GM12878 (cell line): Measurements from ENCODE around the gene NUAK2. TPM values are rescaled to one million over a fixed set of nuclear protein-coding genes. Genes with fewer than 3 reads are reported as not detected.

Source experiments
- ATF2 ChIP-seq: IDR thresholded peaks from 2 replicates; pipeline ENCODE4 v1.6.1; 2012; ENCODE audit warnings: low read length, inconsistent platforms
- ATF3 ChIP-seq: IDR thresholded peaks from 2 replicates; pipeline ENCODE4 v1.6.1; 2011; ENCODE audit warnings: low read depth, mild to moderate bottlenecking, low read length, moderate library complexity, borderline replicate concordance; ENCODE audit errors: extremely low read depth
- CEBPB ChIP-seq, 2 experiments: fragments of 150-350 bp in 1 of 2; IDR thresholded peaks; 2 replicates each; pipeline ENCODE4 v1.6.1; 2012 to 2014; ENCODE audit warnings: low read depth in 2 of 2, low read length in 2 of 2, borderline replicate concordance in 1 of 2, inconsistent platforms in 1 of 2
- KLF5 ChIP-seq: fragments of 450-650 bp; IDR thresholded peaks from 2 replicates; pipeline ENCODE4 v1.6.1; 2014; ENCODE audit warnings: mild to moderate bottlenecking; ENCODE audit not compliant: partially characterized antibody
- NRF1 ChIP-seq: conservative IDR thresholded peaks from 2 replicates; pipeline ENCODE4 v1.6.1; 2011; ENCODE audit warnings: mild to moderate bottlenecking, low read depth, low read length, improper control_type of control experiment
- PAX8 ChIP-seq: fragments of 450-650 bp; IDR thresholded peaks from 2 replicates; pipeline ENCODE4 v1.6.1; 2017; ENCODE audit warnings: mild to moderate bottlenecking, moderate library complexity
- POLR2A ChIP-seq: IDR thresholded peaks from 2 replicates; pipeline ENCODE4 v1.6.1; 2011; ENCODE audit warnings: low read depth, mild to moderate bottlenecking, low read length
- POLR2AphosphoS5 ChIP-seq: IDR thresholded peaks from 2 replicates; pipeline ENCODE4 v1.6.1; 2011; ENCODE audit warnings: mild to moderate bottlenecking, low read length, inconsistent platforms
- RAD51 ChIP-seq: fragments of 450-650 bp; IDR thresholded peaks from 2 replicates; pipeline ENCODE4 v1.6.1; 2016; ENCODE audit warnings: moderate library complexity, mild to moderate bottlenecking, inconsistent platforms
- RCOR1 ChIP-seq: conservative IDR thresholded peaks from 2 replicates; pipeline ENCODE4 v1.6.1; 2012; ENCODE audit warnings: low read depth, low read length, improper control_type of control experiment
- RELA ChIP-seq: fragments of 450-650 bp; IDR thresholded peaks from 2 replicates; pipeline ENCODE4 v1.8.0; 2014; ENCODE audit warnings: borderline replicate concordance; ENCODE audit not compliant: partially characterized antibody
- RFX5 ChIP-seq: IDR thresholded peaks from 2 replicates; pipeline ENCODE4 v1.6.1; 2011; ENCODE audit warnings: low read depth, low read length, improper control_type of control experiment
- RUNX3 ChIP-seq: IDR thresholded peaks from 2 replicates; pipeline ENCODE4 v1.6.1; 2012; ENCODE audit warnings: low read length, inconsistent platforms
- SREBF1 ChIP-seq: IDR thresholded peaks from 2 replicates; pipeline ENCODE4 v1.6.1; 2012; ENCODE audit warnings: mild to moderate bottlenecking, low read length
- USF1 ChIP-seq: IDR thresholded peaks from 2 replicates; pipeline ENCODE4 v1.6.1; 2011; ENCODE audit warnings: borderline replicate concordance, low read depth, mild to moderate bottlenecking, moderate library complexity, mixed read lengths, low read length; ENCODE audit not compliant: insufficient read depth; ENCODE audit errors: extremely low read length
- ZNF384 ChIP-seq: IDR thresholded peaks from 2 replicates; pipeline ENCODE4 v1.6.1; 2012; ENCODE audit warnings: low read depth, mild to moderate bottlenecking, low read length, improper control_type of control experiment, borderline replicate concordance
- polyA plus RNA-seq, 11 experiments: library from polyadenylated mRNA; depleted of rRNA in 4 of 11; unstranded in 6 of 11; stranded (reverse) in 5 of 11; fragments of >200 nt; fragmentation: Nextera tagmentation in 4 of 11; fragmentation: Illumina TruSeq in 1 of 11; extraction: Ambion mirVana in 4 of 11; extraction: Trizol in 1 of 11; gene quantifications; 1 replicate in 1 of 11; 2 replicates in 10 of 11; pipeline versions ENCODE4 v1.2.1 to v1.2.3, GENCODE V29; 2011 to 2016; ENCODE audit warnings: inconsistent platforms in 2 of 11, missing spikeins in 2 of 11, low read depth in 1 of 11
- total RNA-seq, 4 experiments: library from RNA; depleted of rRNA in 3 of 4; stranded (reverse); fragments of >200 nt in 3 of 4; fragmentation: Illumina TruSeq in 1 of 4; extraction: Trizol in 1 of 4; gene quantifications; 2 replicates each; pipeline versions ENCODE4 v1.2.1 to v1.2.3, GENCODE V29; 2013 to 2021
- TF ChIP-seq, protein P1 (sequence below): IDR thresholded peaks from 2 replicates; pipeline ENCODE4 v1.6.1; 2012; ENCODE audit warnings: improper control_type of control experiment, low read depth, low read length; ENCODE audit not compliant: insufficient replicate concordance
- TF ChIP-seq, protein P2 (sequence below): IDR thresholded peaks from 2 replicates; pipeline ENCODE4 v1.6.1; 2012; ENCODE audit warnings: low read depth, low read length, improper control_type of control experiment
- TF ChIP-seq, protein P3 (sequence below): fragments of 450-650 bp; conservative IDR thresholded peaks from 2 replicates; pipeline ENCODE4 v1.6.1; 2017; ENCODE audit warnings: mild to moderate bottlenecking, moderate library complexity

Gene NUAK2
- total and polyA plus RNA-seq, 10 of the 15 experiments (the other 5 are each of a cell fraction or from before 2014, with no cell fraction given): 0.27 to 3.0 (median 1.2) TPM

GRCh38 chr1:205285381-205286101 lies 36.0 kb downstream of the NUAK2 start (continued):
- TF ChIP-seq USF1 (no peak), ATF2 (no peak; the same call in 1 of the 2 replicates), RCOR1 (no peak), NRF1 (no peak), PAX8 (no peak), CEBPB (IDR thresholded peaks at IDR 0.05; ENCODE audit: borderline replicate concordance in 1 of 2, low read depth in 2 of 2, low read length in 2 of 2) (no peak), ATF3 (no peak), SREBF1 (no peak), RUNX3 (peak; percentile 98), RAD51 (peak; percentile 18; the same call in 1 of the 2 replicates), POLR2A (no peak), RFX5 (no peak), RELA (no peak), ZNF384 (peak; percentile 97), POLR2AphosphoS5 (no peak), KLF5 (no peak)
- TF ChIP-seq, protein P1, sequence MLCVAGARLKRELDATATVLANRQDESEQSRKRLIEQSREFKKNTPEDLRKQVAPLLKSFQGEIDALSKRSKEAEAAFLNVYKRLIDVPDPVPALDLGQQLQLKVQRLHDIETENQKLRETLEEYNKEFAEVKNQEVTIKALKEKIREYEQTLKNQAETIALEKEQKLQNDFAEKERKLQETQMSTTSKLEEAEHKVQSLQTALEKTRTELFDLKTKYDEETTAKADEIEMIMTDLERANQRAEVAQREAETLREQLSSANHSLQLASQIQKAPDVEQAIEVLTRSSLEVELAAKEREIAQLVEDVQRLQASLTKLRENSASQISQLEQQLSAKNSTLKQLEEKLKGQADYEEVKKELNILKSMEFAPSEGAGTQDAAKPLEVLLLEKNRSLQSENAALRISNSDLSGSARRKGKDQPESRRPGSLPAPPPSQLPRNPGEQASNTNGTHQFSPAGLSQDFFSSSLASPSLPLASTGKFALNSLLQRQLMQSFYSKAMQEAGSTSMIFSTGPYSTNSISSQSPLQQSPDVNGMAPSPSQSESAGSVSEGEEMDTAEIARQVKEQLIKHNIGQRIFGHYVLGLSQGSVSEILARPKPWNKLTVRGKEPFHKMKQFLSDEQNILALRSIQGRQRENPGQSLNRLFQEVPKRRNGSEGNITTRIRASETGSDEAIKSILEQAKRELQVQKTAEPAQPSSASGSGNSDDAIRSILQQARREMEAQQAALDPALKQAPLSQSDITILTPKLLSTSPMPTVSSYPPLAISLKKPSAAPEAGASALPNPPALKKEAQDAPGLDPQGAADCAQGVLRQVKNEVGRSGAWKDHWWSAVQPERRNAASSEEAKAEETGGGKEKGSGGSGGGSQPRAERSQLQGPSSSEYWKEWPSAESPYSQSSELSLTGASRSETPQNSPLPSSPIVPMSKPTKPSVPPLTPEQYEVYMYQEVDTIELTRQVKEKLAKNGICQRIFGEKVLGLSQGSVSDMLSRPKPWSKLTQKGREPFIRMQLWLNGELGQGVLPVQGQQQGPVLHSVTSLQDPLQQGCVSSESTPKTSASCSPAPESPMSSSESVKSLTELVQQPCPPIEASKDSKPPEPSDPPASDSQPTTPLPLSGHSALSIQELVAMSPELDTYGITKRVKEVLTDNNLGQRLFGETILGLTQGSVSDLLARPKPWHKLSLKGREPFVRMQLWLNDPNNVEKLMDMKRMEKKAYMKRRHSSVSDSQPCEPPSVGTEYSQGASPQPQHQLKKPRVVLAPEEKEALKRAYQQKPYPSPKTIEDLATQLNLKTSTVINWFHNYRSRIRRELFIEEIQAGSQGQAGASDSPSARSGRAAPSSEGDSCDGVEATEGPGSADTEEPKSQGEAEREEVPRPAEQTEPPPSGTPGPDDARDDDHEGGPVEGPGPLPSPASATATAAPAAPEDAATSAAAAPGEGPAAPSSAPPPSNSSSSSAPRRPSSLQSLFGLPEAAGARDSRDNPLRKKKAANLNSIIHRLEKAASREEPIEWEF: peak; percentile 68
- TF ChIP-seq, protein P2, sequence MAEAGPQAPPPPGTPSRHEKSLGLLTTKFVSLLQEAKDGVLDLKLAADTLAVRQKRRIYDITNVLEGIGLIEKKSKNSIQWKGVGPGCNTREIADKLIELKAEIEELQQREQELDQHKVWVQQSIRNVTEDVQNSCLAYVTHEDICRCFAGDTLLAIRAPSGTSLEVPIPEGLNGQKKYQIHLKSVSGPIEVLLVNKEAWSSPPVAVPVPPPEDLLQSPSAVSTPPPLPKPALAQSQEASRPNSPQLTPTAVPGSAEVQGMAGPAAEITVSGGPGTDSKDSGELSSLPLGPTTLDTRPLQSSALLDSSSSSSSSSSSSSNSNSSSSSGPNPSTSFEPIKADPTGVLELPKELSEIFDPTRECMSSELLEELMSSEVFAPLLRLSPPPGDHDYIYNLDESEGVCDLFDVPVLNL: no peak
- TF ChIP-seq, protein P3, sequence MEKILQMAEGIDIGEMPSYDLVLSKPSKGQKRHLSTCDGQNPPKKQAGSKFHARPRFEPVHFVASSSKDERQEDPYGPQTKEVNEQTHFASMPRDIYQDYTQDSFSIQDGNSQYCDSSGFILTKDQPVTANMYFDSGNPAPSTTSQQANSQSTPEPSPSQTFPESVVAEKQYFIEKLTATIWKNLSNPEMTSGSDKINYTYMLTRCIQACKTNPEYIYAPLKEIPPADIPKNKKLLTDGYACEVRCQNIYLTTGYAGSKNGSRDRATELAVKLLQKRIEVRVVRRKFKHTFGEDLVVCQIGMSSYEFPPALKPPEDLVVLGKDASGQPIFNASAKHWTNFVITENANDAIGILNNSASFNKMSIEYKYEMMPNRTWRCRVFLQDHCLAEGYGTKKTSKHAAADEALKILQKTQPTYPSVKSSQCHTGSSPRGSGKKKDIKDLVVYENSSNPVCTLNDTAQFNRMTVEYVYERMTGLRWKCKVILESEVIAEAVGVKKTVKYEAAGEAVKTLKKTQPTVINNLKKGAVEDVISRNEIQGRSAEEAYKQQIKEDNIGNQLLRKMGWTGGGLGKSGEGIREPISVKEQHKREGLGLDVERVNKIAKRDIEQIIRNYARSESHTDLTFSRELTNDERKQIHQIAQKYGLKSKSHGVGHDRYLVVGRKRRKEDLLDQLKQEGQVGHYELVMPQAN: no peak
